ENCODE results near the gene UBE4A. TPM values are rescaled to one million over a fixed set of nuclear protein-coding genes. Genes with fewer than 3 reads are reported as not detected.

Gene UBE4A
- total RNA-seq, 1 experiment from 2014 or later: 54.2 TPM

- no peak for DNase-seq (ENCODE audit: low spot score)
- H3K27me3 ChIP-seq (replicated peaks; ENCODE audit: insufficient read depth, low read depth, low read length, poor library complexity): peaks cover 9% of the 10 kb centered on the region
- ChIA-PET POLR2A (ENCODE audit: low non-redundant PET) (no interaction called here), CTCF (no interaction called here)
- no peak within 1 kb of the TSS for H3K4me3 ChIP-seq (ENCODE audit: low read depth, low read length, poor library complexity, severe bottlenecking)
- TF ChIP-seq CTCF (conservative IDR thresholded peaks at IDR 0.05; ENCODE audit: low read depth, low read length): no peak
- H3K4me1 ChIP-seq (ENCODE audit: insufficient read depth, low read length, poor library complexity, severe bottlenecking): no peaks in the 10 kb centered on the region
- BruUV-seq (replicated peaks): no TSS peak
- H3K27ac ChIP-seq (ENCODE audit: low read depth, low read length, poor library complexity, severe bottlenecking): no peak within 1 kb of the TSS
- no peaks in the 10 kb centered on the region for H3K9me3 ChIP-seq (ENCODE audit: low read depth, low read length, poor library complexity, severe bottlenecking)
- intact Hi-C loops (cut with micrococcal nuclease; ENCODE audit: unreplicated experiment): no loop called here
- H3K36me3 ChIP-seq (ENCODE audit: insufficient read depth, low read length, poor library complexity, severe bottlenecking): no peaks in the 10 kb centered on the region
Measured at GRCh38 chr11:118342503-118343161, 16.8 kb upstream of the UBE4A start, which contains the start of gene CD3D. CD3D (minus strand) TSS chr11:118342705; CDS start chr11:118342607, 98 bp downstream.

GRCh38 chr11:118343248-118343647 lies 16.2 kb upstream of the UBE4A start:
- BruUV-seq (replicated peaks): no TSS peak
- Histone ChIP-seq H3K9me3 (ENCODE audit: low read depth, low read length, poor library complexity, severe bottlenecking) (no peaks in the 10 kb centered on the region), H3K27ac (ENCODE audit: low read depth, low read length, poor library complexity, severe bottlenecking) (no peak overlapping the region), H3K4me1 (ENCODE audit: insufficient read depth, low read length, poor library complexity, severe bottlenecking) (no peaks in the 10 kb centered on the region), H3K4me3 (ENCODE audit: low read depth, low read length, poor library complexity, severe bottlenecking) (no peak overlapping the region), H3K36me3 (ENCODE audit: insufficient read depth, low read length, poor library complexity, severe bottlenecking) (no peaks in the 10 kb centered on the region), H3K27me3 (replicated peaks; ENCODE audit: insufficient read depth, low read depth, low read length, poor library complexity) (peaks cover 15% of the 10 kb centered on the region)
- no peak for TF ChIP-seq CTCF (conservative IDR thresholded peaks at IDR 0.05; ENCODE audit: low read depth, low read length)
- TF ChIP-seq EZH2 (IDR thresholded peaks at IDR 0.05; ENCODE audit: borderline replicate concordance, low read depth, low read length, poor library complexity, severe bottlenecking): no peak
- ChIA-PET CTCF (no interaction called here), POLR2A (ENCODE audit: low non-redundant PET) (no interaction called here)
- no peak for DNase-seq (ENCODE audit: low spot score)
- intact Hi-C loops (cut with micrococcal nuclease; ENCODE audit: unreplicated experiment): no loop called here

GRCh38 chr11:118343981-118344515 lies 15.4 kb upstream of the UBE4A start, which contains the start of gene CD3G:
CD3G (plus strand) TSS chr11:118344344; CDS start chr11:118344424, 80 bp downstream.
- BruUV-seq (replicated peaks): no TSS peak
- CTCF ChIA-PET: no interaction called here
- TF ChIP-seq EZH2 (IDR thresholded peaks at IDR 0.05; ENCODE audit: borderline replicate concordance, low read depth, low read length, poor library complexity, severe bottlenecking) (no peak), CTCF (conservative IDR thresholded peaks at IDR 0.05; ENCODE audit: low read depth, low read length) (no peak)
- Histone ChIP-seq H3K27me3 (replicated peaks; ENCODE audit: insufficient read depth, low read depth, low read length, poor library complexity) (peaks cover 23% of the 10 kb centered on the region), H3K27ac (ENCODE audit: low read depth, low read length, poor library complexity, severe bottlenecking) (no peak within 1 kb of the TSS), H3K4me1 (ENCODE audit: insufficient read depth, low read length, poor library complexity, severe bottlenecking) (no peaks in the 10 kb centered on the region), H3K9me3 (ENCODE audit: low read depth, low read length, poor library complexity, severe bottlenecking) (no peaks in the 10 kb centered on the region), H3K4me3 (ENCODE audit: low read depth, low read length, poor library complexity, severe bottlenecking) (no peak within 1 kb of the TSS), H3K36me3 (ENCODE audit: insufficient read depth, low read length, poor library complexity, severe bottlenecking) (no peaks in the 10 kb centered on the region)
- no peak for DNase-seq (ENCODE audit: low spot score)
- intact Hi-C loops (cut with micrococcal nuclease; ENCODE audit: unreplicated experiment): no loop called here
- POLR2A ChIA-PET (ENCODE audit: low non-redundant PET): no interaction called here

All from A673 (cell line).